NK-92 (cell line): ENCODE data around the gene SYNGR3.
"Not testable (repeated sequence)": the region's sequence is repeated elsewhere in the genome, so short reads cannot be mapped to it uniquely, and the experiment has no call there.

Experiments used
- DNase-seq: peaks from one replicate; lab custom pipeline; 2025; ENCODE audit not compliant: unreplicated experiment; lab: John Stamatoyannopoulos, UW

Gene SYNGR3

GRCh38 chr16:2027024-2028010 is 37.5 kb downstream of the SYNGR3 start:
- DNase-seq = no peak

- no peak for DNase-seq
Measured at GRCh38 chr16:2028146-2028545, 38.4 kb downstream of the SYNGR3 start.

DNA sequence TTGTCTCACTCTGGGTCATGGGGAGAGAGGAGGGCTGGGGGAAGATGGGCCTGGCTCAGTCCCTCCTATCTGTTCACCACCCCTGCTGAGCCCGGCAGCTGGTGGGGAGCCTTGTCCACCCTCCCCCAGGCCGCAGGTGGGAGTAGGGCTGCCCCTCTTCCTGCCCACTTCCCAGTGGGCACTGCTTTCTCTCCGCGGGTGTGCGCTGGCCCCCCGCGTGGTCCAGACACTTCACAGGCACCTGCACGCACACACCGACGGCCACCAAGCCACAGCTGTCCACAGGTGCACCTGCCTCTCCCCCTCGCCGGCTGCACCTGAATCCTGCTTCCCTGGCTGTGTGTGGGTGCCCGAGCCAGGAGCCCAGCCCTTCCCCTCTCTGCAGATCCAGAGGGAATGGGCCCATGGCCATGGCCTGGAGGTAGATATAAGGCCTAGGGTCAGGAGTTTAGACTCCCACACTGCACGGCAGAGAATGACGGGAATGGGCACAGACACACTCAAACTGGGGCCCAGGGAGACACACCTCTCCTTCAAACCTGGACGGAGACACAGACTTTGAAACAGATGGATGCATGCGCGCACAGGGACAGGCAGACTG is 39.0 kb downstream of the SYNGR3 start:
- no peak for DNase-seq

GRCh38 chr16:2029350-2029749 is 39.6 kb downstream of the SYNGR3 start:
- no peak for DNase-seq

DNA sequence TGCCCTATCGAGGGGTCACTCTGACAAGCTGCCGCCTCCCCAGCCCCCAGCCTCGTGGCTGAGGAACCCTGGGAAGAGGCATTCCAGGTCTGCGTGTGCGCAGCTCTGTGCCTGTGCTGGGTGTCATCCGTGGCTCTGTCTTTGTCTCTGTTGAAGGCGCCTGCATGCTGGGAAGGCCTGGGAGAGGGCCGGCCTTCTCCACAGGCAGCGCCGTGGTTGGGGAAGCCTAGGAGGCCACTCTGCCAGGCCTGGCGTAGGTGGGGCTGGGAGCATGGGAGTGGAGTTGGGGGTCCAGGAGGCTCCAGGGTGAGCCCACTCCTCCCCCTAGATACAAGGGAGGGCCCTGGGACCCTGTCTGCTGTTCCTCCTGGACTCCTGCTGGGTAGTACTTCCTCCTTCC is 40.3 kb downstream of the SYNGR3 start:
- DNase-seq = no peak

DNA sequence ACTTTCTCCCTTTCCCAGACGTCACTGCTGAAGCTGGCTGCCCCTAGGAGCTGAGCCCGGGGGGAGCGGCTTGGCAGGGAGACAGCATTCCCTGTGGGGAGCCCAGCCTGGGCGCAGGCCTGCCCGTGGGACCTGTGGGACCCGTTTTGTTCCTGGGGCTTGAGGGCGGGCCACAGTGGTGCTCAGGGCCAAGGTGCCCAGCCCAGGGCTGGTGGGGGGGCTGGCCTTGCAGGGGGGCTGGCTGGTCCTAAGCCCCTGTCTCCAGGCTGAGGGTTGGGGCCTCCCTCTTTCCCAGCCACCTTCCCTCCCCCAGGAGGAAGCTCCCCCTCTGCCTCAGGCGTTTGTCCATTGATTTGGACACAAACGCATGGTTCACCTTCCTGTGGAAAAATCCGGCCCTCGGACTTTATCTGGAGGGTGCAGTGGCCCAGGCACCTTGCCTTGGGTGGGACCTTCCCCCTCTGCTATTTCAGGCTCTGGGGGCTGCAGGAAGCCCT is 41.4 kb downstream of the SYNGR3 start:
- no peak for DNase-seq

DNA sequence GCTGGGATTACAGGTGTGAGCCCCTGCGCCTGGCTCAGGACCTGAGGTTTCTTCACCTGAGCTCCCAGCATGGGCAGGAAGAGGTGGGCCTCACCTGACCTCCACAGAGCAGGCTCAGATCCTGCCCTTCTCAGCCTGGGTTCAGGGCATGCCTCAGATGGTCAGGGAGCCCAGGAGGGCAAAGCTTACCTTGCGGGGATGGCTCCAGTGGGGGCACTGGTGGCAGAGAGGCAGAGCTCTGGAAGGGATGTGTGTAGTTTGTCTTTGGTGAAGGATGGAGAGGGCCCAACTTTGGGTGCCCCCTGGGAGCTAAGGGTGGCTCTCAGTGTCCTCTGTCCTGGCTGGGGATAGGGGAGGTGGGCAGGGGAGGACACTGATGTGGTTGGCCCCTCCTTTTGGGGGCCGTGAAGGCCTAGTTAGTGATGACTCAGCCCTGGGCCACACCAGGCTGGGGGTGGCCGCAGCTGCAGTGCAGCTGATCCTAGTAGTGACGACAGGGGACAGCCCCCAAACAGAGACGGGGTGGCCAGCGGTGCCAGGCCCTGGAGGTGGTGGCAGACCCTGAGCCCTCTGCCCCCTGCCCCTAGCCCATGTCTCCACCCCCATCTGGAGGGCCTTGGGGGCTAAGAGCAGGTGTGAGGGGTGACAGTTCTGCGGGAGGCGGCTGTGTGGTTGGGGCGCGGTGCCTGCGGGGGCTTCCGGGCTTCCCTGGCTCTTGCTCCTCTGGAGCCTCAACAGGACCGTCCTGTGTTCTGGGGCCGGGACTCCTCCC is 42.7 kb downstream of the SYNGR3 start:
- DNase-seq = no peak

- no peak for DNase-seq
Measured at GRCh38 chr16:2033057-2033908, 43.5 kb downstream of the SYNGR3 start.

GRCh38 chr16:2033909-2034695 is 44.3 kb downstream of the SYNGR3 start:
- not testable (repeated sequence) for DNase-seq

DNA sequence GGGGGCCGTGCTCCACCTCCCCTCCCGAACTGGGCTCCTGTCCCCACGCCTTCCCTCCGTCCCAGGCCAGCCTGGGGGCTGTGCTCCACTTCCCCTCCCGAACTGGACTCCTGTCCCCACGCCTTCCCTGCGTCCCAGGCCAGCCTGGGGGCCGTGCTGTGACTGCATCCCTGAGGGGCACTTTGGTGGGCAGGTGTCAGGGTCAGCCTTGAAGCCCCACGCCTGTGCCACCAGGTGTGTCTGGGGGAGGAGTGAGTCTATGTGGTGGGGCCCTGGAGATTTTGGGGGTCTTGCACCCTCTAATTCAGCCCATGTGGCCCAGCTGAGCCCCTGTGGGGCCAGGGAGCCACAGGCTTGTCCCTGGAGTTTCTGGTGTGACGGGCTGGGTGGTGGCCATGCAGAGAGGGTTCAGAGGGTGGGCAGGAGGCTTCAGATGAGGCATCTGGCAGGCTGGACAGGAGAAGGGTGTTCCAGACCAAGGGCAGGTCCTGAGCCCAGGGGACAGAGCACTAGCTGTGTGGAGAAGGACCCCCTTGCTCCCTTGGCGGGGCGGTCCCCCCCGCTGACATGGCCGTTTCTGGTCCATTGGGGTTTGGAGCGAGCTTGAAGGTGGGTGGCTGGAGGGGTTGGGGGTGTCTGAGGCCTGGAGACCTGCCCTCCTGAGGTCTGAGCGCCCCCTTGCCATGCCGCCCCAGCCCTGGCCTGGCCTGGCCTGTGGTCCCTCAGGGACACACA is 45.1 kb downstream of the SYNGR3 start:
- no peak for DNase-seq

GRCh38 chr16:2035431-2036199 is 45.8 kb downstream of the SYNGR3 start:
- DNase-seq = no peak

GRCh38 chr16:2036200-2036966 is 46.6 kb downstream of the SYNGR3 start:
- no peak for DNase-seq

GRCh38 chr16:2037115-2037514 is 47.3 kb downstream of the SYNGR3 start:
- no peak for DNase-seq

DNA sequence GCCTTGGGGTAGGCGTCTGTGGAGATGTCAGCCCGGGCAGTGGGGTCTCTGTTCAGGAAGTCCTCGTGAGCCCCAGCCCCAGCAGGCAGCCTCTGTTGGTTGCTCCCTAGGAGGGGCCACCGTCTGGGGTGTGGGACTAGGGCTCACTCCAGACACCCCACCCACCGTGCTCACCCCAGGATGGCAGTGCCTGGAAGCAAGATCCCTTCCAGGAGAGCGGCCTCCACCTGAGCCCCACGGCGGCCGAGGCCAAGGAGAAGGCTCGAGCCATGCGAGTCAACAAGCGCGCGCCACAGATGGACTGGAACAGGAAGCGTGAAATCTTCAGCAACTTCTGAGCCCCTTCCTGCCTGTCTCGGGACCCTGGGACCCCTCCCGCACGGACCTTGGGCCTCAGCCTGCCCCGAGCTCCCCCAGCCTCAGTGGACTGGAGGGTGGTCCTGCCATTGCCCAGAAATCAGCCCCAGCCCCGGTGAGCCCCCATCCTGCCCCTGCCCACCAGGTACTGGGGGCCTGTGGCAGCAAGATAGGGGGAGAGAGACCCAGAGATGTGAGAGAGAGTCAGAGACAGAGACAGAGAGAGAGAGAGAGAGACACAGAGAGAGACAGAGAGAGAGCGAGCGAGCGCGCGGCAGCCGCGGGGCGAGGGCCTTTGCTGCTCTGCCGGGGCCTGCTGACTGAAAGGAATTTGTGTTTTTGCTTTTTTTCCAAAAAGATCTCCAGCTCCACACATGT is 48.0 kb downstream of the SYNGR3 start:
- DNase-seq = no peak

- no peak for DNase-seq
Measured at GRCh38 chr16:2038382-2039231, 48.8 kb downstream of the SYNGR3 start.
